NT2/D1 (cell line): ENCODE results near the gene MRPL4.
"Not testable (repeated sequence)": the region's sequence is repeated elsewhere in the genome, so short reads cannot be mapped to it uniquely, and the experiment has no call there.

Source experiments
- DNase-seq: peaks from one replicate; pipeline ENCODE4 v3.0.0-alpha.2; 2011; ENCODE audit warnings: low read depth, low spot score
- H3K27me3 ChIP-seq: 2 replicates; pipeline ENCODE4 v1.6.0; 2011; ENCODE audit warnings: mild to moderate bottlenecking; ENCODE audit not compliant: insufficient read length, insufficient read depth
- H3K36me3 ChIP-seq: 2 replicates; pipeline ENCODE4 v1.6.1; 2011; ENCODE audit warnings: mild to moderate bottlenecking, low read length, mixed read lengths; ENCODE audit not compliant: insufficient read depth, insufficient read length
- H3K4me1 ChIP-seq: 2 replicates; pipeline ENCODE4 v1.5.1; 2011; ENCODE audit not compliant: insufficient read depth, insufficient read length
- H3K4me3 ChIP-seq: 2 replicates; pipeline ENCODE4 v1.5.1; 2011; ENCODE audit warnings: low read depth; ENCODE audit not compliant: insufficient read length
- H3K9ac ChIP-seq: 2 replicates; pipeline ENCODE4 v1.6.0; 2011; ENCODE audit warnings: low read depth; ENCODE audit not compliant: insufficient read length
- H3K9me3 ChIP-seq: 2 replicates; pipeline ENCODE4 v1.5.1; 2011; ENCODE audit warnings: mild to moderate bottlenecking, low read length; ENCODE audit not compliant: insufficient read depth
- SUZ12 ChIP-seq: IDR thresholded peaks from 2 replicates; pipeline ENCODE4 v1.6.1; 2011; ENCODE audit not compliant: insufficient read length, insufficient read depth; ENCODE audit errors: extremely low read depth
- YY1 ChIP-seq: IDR thresholded peaks from 2 replicates; pipeline ENCODE4 v1.6.1; 2011; ENCODE audit not compliant: insufficient read length, insufficient read depth
- ZNF274 ChIP-seq: IDR thresholded peaks from 2 replicates; pipeline ENCODE4 v1.6.1; 2011; ENCODE audit warnings: mild to moderate bottlenecking, low read depth, low read length

MRPL4 gene

DNA sequence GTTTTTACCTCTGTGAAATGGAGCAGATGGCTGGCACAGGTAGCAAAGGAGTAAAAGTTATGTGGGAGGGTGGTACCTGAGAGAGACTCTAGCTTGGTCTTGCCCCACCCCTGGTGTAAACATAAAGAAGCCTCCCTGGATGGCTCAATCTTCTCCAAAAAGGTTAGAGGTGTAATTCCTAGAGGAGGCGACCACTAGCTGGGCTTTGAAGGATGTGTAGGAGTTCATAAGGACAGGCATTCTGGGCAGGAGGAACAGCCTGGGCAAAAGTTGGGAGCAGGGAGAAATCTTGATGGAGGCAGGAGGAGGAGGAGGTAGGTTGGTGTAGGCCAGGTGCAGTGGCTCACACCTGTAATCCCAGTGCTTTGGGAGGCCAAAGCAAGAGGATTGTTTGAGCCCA, 26.9 kb downstream of the MRPL4 start:
- Histone ChIP-seq H3K4me1 (peaks cover 7% of the 10 kb centered on the region), H3K9me3 (no peaks in the 10 kb centered on the region), H3K4me3 (no peak overlapping the region), H3K27me3 (no peaks in the 10 kb centered on the region), H3K9ac (no peak overlapping the region), H3K36me3 (peaks cover 13% of the 10 kb centered on the region)
- DNase-seq = no peak
- TF ChIP-seq ZNF274 (no peak), YY1 (no peak), SUZ12 (no peak)

DNA sequence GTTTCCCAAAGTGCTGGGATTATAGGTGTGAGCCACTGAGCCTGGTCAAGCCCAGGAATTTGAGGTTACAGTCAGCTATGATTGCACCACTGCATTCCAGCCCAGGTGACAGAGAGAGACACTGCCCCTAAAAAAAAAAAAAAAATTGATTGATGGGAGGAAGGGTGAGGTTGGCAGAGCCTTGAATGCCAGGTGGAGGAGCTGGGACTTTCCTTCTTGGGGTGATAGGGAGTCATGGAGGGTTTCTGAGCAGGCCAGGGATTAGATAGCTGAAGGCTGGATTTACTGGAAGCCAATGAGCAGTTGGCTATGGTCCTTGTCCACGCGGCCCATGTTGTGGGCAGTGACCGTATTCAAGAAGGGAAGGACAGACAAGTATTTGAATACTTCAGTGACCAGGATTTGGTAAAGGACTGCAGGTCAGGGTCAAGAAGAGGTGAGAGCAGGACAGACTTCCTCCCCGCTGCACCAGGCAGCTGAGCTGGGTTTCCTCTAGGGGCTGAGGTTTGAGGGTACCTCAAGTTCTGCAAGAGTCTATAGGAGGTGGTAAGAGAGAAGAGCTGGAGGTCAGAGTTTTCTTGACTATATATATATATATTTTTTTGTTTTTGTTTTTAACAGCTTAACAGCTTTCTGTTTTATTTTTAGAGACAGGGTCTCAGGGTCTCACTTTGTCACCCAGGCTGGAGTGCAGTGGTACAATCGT, 27.9 kb downstream of the MRPL4 start:
- Histone ChIP-seq H3K4me3 (no peak overlapping the region), H3K4me1 (peaks cover 7% of the 10 kb centered on the region), H3K36me3 (peaks cover 18% of the 10 kb centered on the region), H3K27me3 (no peaks in the 10 kb centered on the region), H3K9ac (no peak overlapping the region), H3K9me3 (no peaks in the 10 kb centered on the region)
- no peak for DNase-seq
- TF ChIP-seq YY1 = no peak
- no peak for TF ChIP-seq SUZ12
- TF ChIP-seq ZNF274 = no peak

DNA sequence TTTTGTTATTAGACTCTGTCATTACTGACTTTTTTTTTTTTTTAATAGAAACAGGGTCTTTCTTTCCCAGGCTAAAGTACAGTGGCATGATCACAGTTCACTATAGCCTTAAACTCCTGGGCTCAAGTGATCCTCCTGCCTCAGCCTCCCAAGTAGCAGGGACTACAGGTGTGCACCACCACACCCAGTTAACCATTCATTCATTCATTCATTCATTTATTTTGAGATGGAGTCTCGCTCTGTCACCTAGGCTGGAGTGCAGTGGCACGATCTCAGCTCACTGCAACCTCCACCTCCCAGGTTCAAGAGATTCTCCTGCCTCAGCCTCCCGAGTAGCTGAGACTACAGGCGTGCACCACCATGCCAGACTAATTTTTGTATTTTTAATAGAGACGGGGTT, 30.0 kb downstream of the MRPL4 start:
- not testable (repeated sequence) for H3K9ac ChIP-seq, DNase-seq, H3K4me3 ChIP-seq, H3K9me3 ChIP-seq, H3K27me3 ChIP-seq
- peaks cover 28% of the 10 kb centered on the region for H3K36me3 ChIP-seq
- peaks cover 11% of the 10 kb centered on the region for H3K4me1 ChIP-seq

DNA sequence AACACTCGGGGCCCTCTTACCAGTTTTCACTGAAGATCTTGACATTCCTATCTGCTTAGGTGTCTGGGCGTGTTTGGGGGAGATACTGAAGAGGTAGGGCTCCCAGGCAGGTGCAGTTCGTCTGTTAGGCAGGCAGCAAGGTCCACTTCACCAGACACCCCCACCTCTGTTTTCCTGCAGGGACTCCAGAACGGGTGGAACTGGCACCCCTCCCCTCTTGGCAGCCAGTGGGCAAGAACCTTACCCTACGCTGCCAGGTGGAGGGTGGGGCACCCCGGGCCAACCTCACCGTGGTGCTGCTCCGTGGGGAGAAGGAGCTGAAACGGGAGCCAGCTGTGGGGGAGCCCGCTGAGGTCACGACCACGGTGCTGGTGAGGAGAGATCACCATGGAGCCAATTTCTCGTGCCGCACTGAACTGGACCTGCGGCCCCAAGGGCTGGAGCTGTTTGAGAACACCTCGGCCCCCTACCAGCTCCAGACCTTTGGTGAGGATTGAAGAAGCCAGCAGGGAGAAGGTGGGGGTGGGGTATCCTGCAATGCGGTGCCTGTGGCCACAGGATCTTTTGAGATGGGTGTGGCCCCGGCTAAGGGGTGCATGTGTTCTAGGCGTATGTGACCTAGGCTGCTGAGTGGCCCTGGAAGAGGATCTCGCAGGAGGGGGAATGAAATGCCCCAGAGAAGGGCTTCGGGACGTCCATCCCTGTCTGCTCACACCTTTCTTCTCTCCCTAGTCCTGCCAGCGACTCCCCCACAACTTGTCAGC, 31.5 kb downstream of the MRPL4 start:
- Histone ChIP-seq H3K27me3 (peaks cover 12% of the 10 kb centered on the region), H3K4me1 (peaks cover 15% of the 10 kb centered on the region), H3K4me3 (no peak overlapping the region), H3K9me3 (no peaks in the 10 kb centered on the region), H3K36me3 (peaks cover 28% of the 10 kb centered on the region), H3K9ac (peak overlapping the region; percentile 54)
- no peak for DNase-seq
- TF ChIP-seq ZNF274 = no peak
- no peak for TF ChIP-seq SUZ12
- TF ChIP-seq YY1 = no peak

DNA sequence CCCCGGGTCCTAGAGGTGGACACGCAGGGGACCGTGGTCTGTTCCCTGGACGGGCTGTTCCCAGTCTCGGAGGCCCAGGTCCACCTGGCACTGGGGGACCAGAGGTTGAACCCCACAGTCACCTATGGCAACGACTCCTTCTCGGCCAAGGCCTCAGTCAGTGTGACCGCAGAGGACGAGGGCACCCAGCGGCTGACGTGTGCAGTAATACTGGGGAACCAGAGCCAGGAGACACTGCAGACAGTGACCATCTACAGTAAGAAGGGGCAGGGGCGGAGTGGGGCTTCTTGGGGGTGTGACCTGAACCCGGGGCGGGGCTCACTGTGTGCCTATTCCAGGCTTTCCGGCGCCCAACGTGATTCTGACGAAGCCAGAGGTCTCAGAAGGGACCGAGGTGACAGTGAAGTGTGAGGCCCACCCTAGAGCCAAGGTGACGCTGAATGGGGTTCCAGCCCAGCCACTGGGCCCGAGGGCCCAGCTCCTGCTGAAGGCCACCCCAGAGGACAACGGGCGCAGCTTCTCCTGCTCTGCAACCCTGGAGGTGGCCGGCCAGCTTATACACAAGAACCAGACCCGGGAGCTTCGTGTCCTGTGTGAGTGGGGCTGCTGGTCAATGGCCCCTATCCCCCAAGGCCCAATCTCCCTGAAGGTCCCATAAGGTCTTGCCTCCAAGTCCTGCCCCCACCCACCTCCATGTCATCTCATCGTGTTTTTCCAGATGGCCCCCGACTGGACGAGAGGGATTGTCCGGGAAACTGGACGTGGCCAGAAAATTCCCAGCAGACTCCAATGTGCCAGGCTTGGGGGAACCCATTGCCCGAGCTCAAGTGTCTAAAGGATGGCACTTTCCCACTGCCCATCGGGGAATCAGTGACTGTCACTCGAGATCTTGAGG, 32.3 kb downstream of the MRPL4 start:
- no peaks in the 10 kb centered on the region for H3K9me3 ChIP-seq
- no peak overlapping the region for H3K9ac ChIP-seq
- no peak overlapping the region for H3K4me3 ChIP-seq
- TF ChIP-seq ZNF274 (no peak), SUZ12 (no peak), YY1 (no peak)
- no peak for DNase-seq
- H3K4me1 ChIP-seq = peaks cover 19% of the 10 kb centered on the region
- peaks cover 19% of the 10 kb centered on the region for H3K27me3 ChIP-seq
- H3K36me3 ChIP-seq = peaks cover 28% of the 10 kb centered on the region

DNA sequence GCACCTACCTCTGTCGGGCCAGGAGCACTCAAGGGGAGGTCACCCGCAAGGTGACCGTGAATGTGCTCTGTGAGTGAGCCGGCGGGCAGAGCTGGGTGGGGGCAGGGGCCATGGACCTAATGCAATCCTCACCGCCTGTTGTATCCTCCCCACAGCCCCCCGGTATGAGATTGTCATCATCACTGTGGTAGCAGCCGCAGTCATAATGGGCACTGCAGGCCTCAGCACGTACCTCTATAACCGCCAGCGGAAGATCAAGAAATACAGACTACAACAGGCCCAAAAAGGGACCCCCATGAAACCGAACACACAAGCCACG, 32.9 kb downstream of the MRPL4 start:
- Histone ChIP-seq H3K4me3 (no peak overlapping the region), H3K9ac (no peak overlapping the region), H3K4me1 (peaks cover 19% of the 10 kb centered on the region), H3K36me3 (peaks cover 28% of the 10 kb centered on the region), H3K9me3 (no peaks in the 10 kb centered on the region), H3K27me3 (peaks cover 26% of the 10 kb centered on the region)
- DNase-seq = no peak
- TF ChIP-seq YY1 (no peak), SUZ12 (no peak), ZNF274 (no peak)

DNA sequence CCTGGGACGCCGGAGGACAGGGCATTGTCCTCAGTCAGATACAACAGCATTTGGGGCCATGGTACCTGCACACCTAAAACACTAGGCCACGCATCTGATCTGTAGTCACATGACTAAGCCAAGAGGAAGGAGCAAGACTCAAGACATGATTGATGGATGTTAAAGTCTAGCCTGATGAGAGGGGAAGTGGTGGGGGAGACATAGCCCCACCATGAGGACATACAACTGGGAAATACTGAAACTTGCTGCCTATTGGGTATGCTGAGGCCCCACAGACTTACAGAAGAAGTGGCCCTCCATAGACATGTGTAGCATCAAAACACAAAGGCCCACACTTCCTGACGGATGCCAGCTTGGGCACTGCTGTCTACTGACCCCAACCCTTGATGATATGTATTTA, 33.4 kb downstream of the MRPL4 start:
- no peak for TF ChIP-seq ZNF274
- TF ChIP-seq YY1 = no peak
- no peak overlapping the region for H3K9ac ChIP-seq
- H3K4me1 ChIP-seq = peaks cover 22% of the 10 kb centered on the region
- no peak for DNase-seq
- peaks cover 30% of the 10 kb centered on the region for H3K27me3 ChIP-seq
- H3K9me3 ChIP-seq = no peaks in the 10 kb centered on the region
- no peak overlapping the region for H3K4me3 ChIP-seq
- H3K36me3 ChIP-seq = peaks cover 28% of the 10 kb centered on the region
